Dendritic cell treated with granulocyte-macrophage colony-stimulating factor and Interleukin-4, amounts not matched to agents 40 ng/mL and 50 ng/mL, for 4 days (primary cell): Measurements from ENCODE around the gene PNPLA8.

Source experiments
- H3K27ac Mint-ChIP-seq: one replicate; pipeline ENCODE4 v1.8.0; 2022; ENCODE audit warnings: mild to moderate bottlenecking, mixed read lengths
- H3K27me3 Mint-ChIP-seq: one replicate; pipeline ENCODE4 v1.8.0; 2022; ENCODE audit warnings: mild to moderate bottlenecking, mixed read lengths
- H3K36me3 Mint-ChIP-seq: one replicate; pipeline ENCODE4 v1.8.0; 2022; ENCODE audit warnings: low read depth, mixed read lengths
- H3K4me1 Mint-ChIP-seq: one replicate; pipeline ENCODE4 v1.8.0; 2022; ENCODE audit warnings: low read depth, mixed read lengths
- H3K4me3 Mint-ChIP-seq: one replicate; pipeline ENCODE4 v1.8.0; 2022; ENCODE audit warnings: mild to moderate bottlenecking, moderate library complexity, mixed read lengths
- H3K9me3 Mint-ChIP-seq: one replicate; pipeline ENCODE4 v1.8.0; 2022; ENCODE audit warnings: mixed read lengths
- intact Hi-C: fragments of 100-400 bp; cut with micrococcal nuclease; formaldehyde crosslinking; loops from one replicate; pipeline ENCODE4 v1.15.0; 2022

PNPLA8 gene

GRCh38 chr7:108455551-108455997 lies 70.4 kb downstream of the PNPLA8 start:
- Mint-ChIP-seq H3K36me3 (no peaks in the 10 kb centered on the region), H3K4me1 (peaks cover 11% of the 10 kb centered on the region), H3K4me3 (peak overlapping the region; percentile 69), H3K27ac (no peak overlapping the region), H3K9me3 (no peaks in the 10 kb centered on the region), H3K27me3 (peaks cover 78% of the 10 kb centered on the region)
- intact Hi-C loops = no loop called here

- intact Hi-C loops = no loop called here
- Mint-ChIP-seq H3K27ac (no peak overlapping the region), H3K36me3 (no peaks in the 10 kb centered on the region), H3K4me3 (peak overlapping the region; percentile 69), H3K9me3 (no peaks in the 10 kb centered on the region), H3K4me1 (peaks cover 11% of the 10 kb centered on the region), H3K27me3 (peaks cover 75% of the 10 kb centered on the region)
Observed at GRCh38 chr7:108454674-108455550, 71.0 kb downstream of the PNPLA8 start.

- no peak overlapping the region for H3K4me3 Mint-ChIP-seq
- H3K9me3 Mint-ChIP-seq = no peaks in the 10 kb centered on the region
- intact Hi-C loops = no loop called here
- peaks cover 74% of the 10 kb centered on the region for H3K27me3 Mint-ChIP-seq
- H3K4me1 Mint-ChIP-seq = peaks cover 11% of the 10 kb centered on the region
- no peak overlapping the region for H3K27ac Mint-ChIP-seq
- no peaks in the 10 kb centered on the region for H3K36me3 Mint-ChIP-seq
Observed at GRCh38 chr7:108454317-108454673, 71.6 kb downstream of the PNPLA8 start.

- Mint-ChIP-seq H3K9me3 (no peaks in the 10 kb centered on the region), H3K36me3 (no peaks in the 10 kb centered on the region), H3K27me3 (peaks cover 70% of the 10 kb centered on the region), H3K4me1 (peaks cover 11% of the 10 kb centered on the region), H3K27ac (no peak overlapping the region), H3K4me3 (no peak overlapping the region)
- intact Hi-C loops = no loop called here
Observed at GRCh38 chr7:108453320-108453719, 72.6 kb downstream of the PNPLA8 start.

- Mint-ChIP-seq H3K27me3 (peaks cover 65% of the 10 kb centered on the region), H3K27ac (no peak overlapping the region), H3K9me3 (no peaks in the 10 kb centered on the region), H3K36me3 (no peaks in the 10 kb centered on the region), H3K4me1 (peaks cover 11% of the 10 kb centered on the region), H3K4me3 (no peak overlapping the region)
- intact Hi-C loops = no loop called here
Observed at GRCh38 chr7:108452707-108453106, 73.2 kb downstream of the PNPLA8 start.

GRCh38 chr7:108451296-108451848 lies 74.6 kb downstream of the PNPLA8 start:
- no peaks in the 10 kb centered on the region for H3K9me3 Mint-ChIP-seq
- intact Hi-C loops = no loop called here

GRCh38 chr7:108450160-108450559 lies 75.8 kb downstream of the PNPLA8 start:
- no peak overlapping the region for H3K27ac Mint-ChIP-seq
- intact Hi-C loops = no loop called here
- peaks cover 7% of the 10 kb centered on the region for H3K4me1 Mint-ChIP-seq
- peaks cover 52% of the 10 kb centered on the region for H3K27me3 Mint-ChIP-seq
- no peak overlapping the region for H3K4me3 Mint-ChIP-seq
- no peaks in the 10 kb centered on the region for H3K9me3 Mint-ChIP-seq
- no peaks in the 10 kb centered on the region for H3K36me3 Mint-ChIP-seq

More at GRCh38 chr7:108451296-108451848, 74.6 kb downstream of the PNPLA8 start:
- Mint-ChIP-seq H3K27ac (no peak overlapping the region), H3K4me1 (peaks cover 11% of the 10 kb centered on the region), H3K27me3 (peaks cover 60% of the 10 kb centered on the region), H3K4me3 (no peak overlapping the region), H3K36me3 (no peaks in the 10 kb centered on the region)

GRCh38 chr7:108449521-108449920 lies 76.4 kb downstream of the PNPLA8 start:
- Mint-ChIP-seq H3K36me3 (no peaks in the 10 kb centered on the region), H3K9me3 (no peaks in the 10 kb centered on the region), H3K27ac (no peak overlapping the region), H3K4me1 (peaks cover 2% of the 10 kb centered on the region), H3K27me3 (peaks cover 49% of the 10 kb centered on the region), H3K4me3 (no peak overlapping the region)
- intact Hi-C loops = no loop called here

GRCh38 chr7:108448584-108449505 lies 77.1 kb downstream of the PNPLA8 start:
- intact Hi-C loops = no loop called here
- H3K27ac Mint-ChIP-seq = no peak overlapping the region
- H3K4me1 Mint-ChIP-seq = no peaks in the 10 kb centered on the region
- H3K36me3 Mint-ChIP-seq = no peaks in the 10 kb centered on the region
- peaks cover 42% of the 10 kb centered on the region for H3K27me3 Mint-ChIP-seq
- H3K9me3 Mint-ChIP-seq = no peaks in the 10 kb centered on the region
- H3K4me3 Mint-ChIP-seq = no peak overlapping the region

- Mint-ChIP-seq H3K4me3 (no peak overlapping the region), H3K36me3 (no peaks in the 10 kb centered on the region), H3K4me1 (no peaks in the 10 kb centered on the region), H3K27ac (no peak overlapping the region), H3K27me3 (peaks cover 12% of the 10 kb centered on the region), H3K9me3 (no peaks in the 10 kb centered on the region)
- intact Hi-C loops = no loop called here
Observed at GRCh38 chr7:108442039-108442568, 83.8 kb downstream of the PNPLA8 start.

- Mint-ChIP-seq H3K27ac (no peak overlapping the region), H3K9me3 (no peaks in the 10 kb centered on the region)
Observed at GRCh38 chr7:108441392-108441955, 84.5 kb downstream of the PNPLA8 start.

GRCh38 chr7:108440613-108441012 lies 85.3 kb downstream of the PNPLA8 start:
- Mint-ChIP-seq H3K9me3 (peaks cover 2% of the 10 kb centered on the region), H3K36me3 (no peaks in the 10 kb centered on the region), H3K27me3 (peaks cover 5% of the 10 kb centered on the region), H3K4me1 (no peaks in the 10 kb centered on the region), H3K27ac (no peak overlapping the region), H3K4me3 (no peak overlapping the region)
- intact Hi-C loops = no loop called here

More at GRCh38 chr7:108441392-108441955, 84.5 kb downstream of the PNPLA8 start:
- Mint-ChIP-seq H3K36me3 (no peaks in the 10 kb centered on the region), H3K4me1 (no peaks in the 10 kb centered on the region), H3K27me3 (peaks cover 7% of the 10 kb centered on the region), H3K4me3 (no peak overlapping the region)
- intact Hi-C loops = no loop called here

GRCh38 chr7:108436906-108437305 lies 89.0 kb downstream of the PNPLA8 start:
- Mint-ChIP-seq H3K4me1 (no peaks in the 10 kb centered on the region), H3K27me3 (peaks cover 10% of the 10 kb centered on the region), H3K9me3 (peaks cover 9% of the 10 kb centered on the region), H3K36me3 (no peaks in the 10 kb centered on the region), H3K4me3 (no peak overlapping the region), H3K27ac (no peak overlapping the region)
- intact Hi-C loops = no loop called here
